GM12892 (cell line): Measurements from ENCODE around the gene MELTF.

Experiments used
- POLR2A ChIP-seq: IDR thresholded peaks from 2 replicates; pipeline ENCODE4 v1.6.1; 2011; ENCODE audit warnings: low read depth, low read length, control low read depth
- POLR2AphosphoS5 ChIP-seq: IDR thresholded peaks from 2 replicates; pipeline ENCODE4 v1.6.1; 2011; ENCODE audit warnings: low read depth, low read length, control low read depth

- TF ChIP-seq POLR2A (no peak), POLR2AphosphoS5 (no peak)
These were observed 22.8 kb downstream of the MELTF start for GRCh38 chr3:197006860-197007259.
